GM23338 (cell line): ENCODE data around the gene APCDD1L. TPM values are rescaled to one million over a fixed set of nuclear protein-coding genes. Genes with fewer than 3 reads are reported as not detected.

Experiments
- ATAC-seq: fragments of 200-7000 bp; cut with Tn5 transposase; 3 replicates; pipeline ENCODE4 v1.9.1; 2020
- DNase-seq: peaks from one replicate; pipeline ENCODE4 v3.0.0-alpha.2; 2015; ENCODE audit warnings: low spot score
- H2AFZ ChIP-seq: fragments of 200-600 bp; sonication (generic); 2 replicates; pipeline ENCODE4 v1.8.0; 2016; ENCODE audit warnings: antibody characterized with exemption, mild to moderate bottlenecking, moderate library complexity
- H3F3A ChIP-seq: fragments of 200-600 bp; sonication (generic); replicated peaks from 2 replicates; pipeline ENCODE4 v1.8.0; 2017; ENCODE audit warnings: antibody characterized with exemption, mixed run types, low read depth
- H3K27ac ChIP-seq: fragments of 200-600 bp; sonication (generic); 2 replicates; pipeline ENCODE4 v1.6.1; 2016; ENCODE audit warnings: low read depth
- H3K27me3 ChIP-seq: fragments of 200-600 bp; sonication (generic); 2 replicates; pipeline ENCODE4 v1.8.0; 2016; ENCODE audit warnings: mild to moderate bottlenecking, mixed run types, moderate library complexity; ENCODE audit not compliant: insufficient read depth
- H3K36me3 ChIP-seq: fragments of 200-600 bp; sonication (generic); 2 replicates; pipeline ENCODE4 v1.8.0; 2016; ENCODE audit warnings: mild to moderate bottlenecking; ENCODE audit not compliant: insufficient read depth
- H3K4me1 ChIP-seq: fragments of 200-600 bp; sonication (generic); 2 replicates; pipeline ENCODE4 v1.8.0; 2016; ENCODE audit warnings: mild to moderate bottlenecking, moderate library complexity; ENCODE audit not compliant: insufficient read depth
- H3K4me2 ChIP-seq: fragments of 200-600 bp; sonication (generic); 2 replicates; pipeline ENCODE4 v1.7.1; 2017; ENCODE audit warnings: mixed run types
- H3K4me3 ChIP-seq: fragments of 200-600 bp; sonication (generic); 2 replicates; pipeline ENCODE4 v1.6.1; 2016; ENCODE audit warnings: mixed run types
- H3K79me2 ChIP-seq: fragments of 200-600 bp; sonication (generic); replicated peaks from 2 replicates; pipeline ENCODE4 v1.8.0; 2017; ENCODE audit warnings: mild to moderate bottlenecking; ENCODE audit not compliant: insufficient read depth
- H3K9me2 ChIP-seq: fragments of 200-600 bp; sonication (generic); 2 replicates; pipeline ENCODE4 v1.8.0; 2017; ENCODE audit not compliant: insufficient read depth
- H4K20me1 ChIP-seq: fragments of 200-600 bp; sonication (generic); replicated peaks from 2 replicates; pipeline ENCODE4 v1.8.0; 2017; ENCODE audit warnings: mild to moderate bottlenecking; ENCODE audit not compliant: insufficient read depth
- H3K27ac Mint-ChIP-seq: 2 replicates; pipeline ENCODE4 v1.8.0; 2020; ENCODE audit warnings: inconsistent platforms, mild to moderate bottlenecking, moderate library complexity, mixed read lengths
- H3K27me3 Mint-ChIP-seq: 3 replicates; pipeline ENCODE4 v1.8.0; 2022; ENCODE audit warnings: low read depth, mild to moderate bottlenecking, moderate library complexity, mixed read lengths, inconsistent platforms; ENCODE audit not compliant: insufficient read depth, poor library complexity
- H3K36me3 Mint-ChIP-seq: 3 replicates; pipeline ENCODE4 v1.8.0; 2021; ENCODE audit warnings: low read depth, mild to moderate bottlenecking, inconsistent platforms, moderate library complexity, mixed read lengths
- H3K4me1 Mint-ChIP-seq: 3 replicates; pipeline ENCODE4 v1.8.0; 2020; ENCODE audit warnings: mild to moderate bottlenecking, inconsistent platforms, mixed read lengths
- H3K4me3 Mint-ChIP-seq: 3 replicates; pipeline ENCODE4 v1.8.0; 2021; ENCODE audit warnings: moderate library complexity, mild to moderate bottlenecking, inconsistent platforms, mixed read lengths
- H3K9me3 Mint-ChIP-seq: 3 replicates; pipeline ENCODE4 v1.8.0; 2020; ENCODE audit warnings: moderate library complexity, mild to moderate bottlenecking, inconsistent platforms, mixed read lengths
- CREB1 ChIP-seq: fragments of 250-450 bp; sonication (Bioruptor Pico); IDR thresholded peaks from 2 replicates; pipeline ENCODE4 v1.5.0; 2020; ENCODE audit warnings: low read depth, mild to moderate bottlenecking, moderate library complexity
- CTCF ChIP-seq, 2 experiments: fragments of 200-600 bp in 1 of 2; sonication (generic) in 1 of 2; conservative IDR thresholded peaks; 2 replicates each; pipeline versions ENCODE4 v1.5.1 to v1.6.1; 2016 to 2017; ENCODE audit warnings: antibody characterized with exemption in 2 of 2, low read depth in 2 of 2, mild to moderate bottlenecking in 2 of 2, moderate library complexity in 1 of 2
- ETS1 ChIP-seq: IDR thresholded peaks from 2 replicates; pipeline ENCODE4 v1.6.1; 2016; ENCODE audit warnings: antibody characterized with exemption
- EZH2 ChIP-seq: fragments of 200-600 bp; sonication (generic); IDR thresholded peaks from one replicate; pipeline ENCODE4 v1.8.0; 2017; ENCODE audit warnings: antibody characterized with exemption, mild to moderate bottlenecking, low read depth; ENCODE audit not compliant: unreplicated experiment
- EZH2phosphoT487 ChIP-seq: fragments of 200-600 bp; sonication (generic); IDR thresholded peaks from one replicate; pipeline ENCODE4 v1.8.1; 2018; ENCODE audit warnings: antibody characterized with exemption; ENCODE audit not compliant: unreplicated experiment
- JUNB ChIP-seq: IDR thresholded peaks from one replicate; pipeline ENCODE4 v1.6.1; 2016; ENCODE audit warnings: antibody characterized with exemption; ENCODE audit not compliant: unreplicated experiment
- NANOG ChIP-seq: IDR thresholded peaks from 2 replicates; pipeline ENCODE4 v1.6.1; 2016; ENCODE audit warnings: antibody characterized with exemption, borderline replicate concordance
- POLR2AphosphoS5 ChIP-seq: IDR thresholded peaks from 2 replicates; pipeline ENCODE4 v1.6.1; 2016; ENCODE audit warnings: antibody characterized with exemption, low read depth
- REST ChIP-seq: IDR thresholded peaks from one replicate; pipeline ENCODE4 v1.6.1; 2018; ENCODE audit warnings: antibody characterized with exemption; ENCODE audit not compliant: unreplicated experiment
- STAT1 ChIP-seq: IDR thresholded peaks from one replicate; pipeline ENCODE4 v1.6.1; 2016; ENCODE audit warnings: antibody characterized with exemption; ENCODE audit not compliant: unreplicated experiment
- ZNF114 ChIP-seq: fragments of 250-450 bp; sonication (Bioruptor Pico); IDR thresholded peaks from 2 replicates; pipeline ENCODE4 v1.5.0; 2020; ENCODE audit warnings: mild to moderate bottlenecking, moderate library complexity
- ZNF331 ChIP-seq: fragments of 250-450 bp; sonication (Bioruptor Pico); IDR thresholded peaks from 2 replicates; pipeline ENCODE4 v1.5.0; 2020; ENCODE audit warnings: low read depth, mild to moderate bottlenecking, moderate library complexity
- ZNF462 ChIP-seq: fragments of 250-450 bp; sonication (Bioruptor Pico); IDR thresholded peaks from 2 replicates; pipeline ENCODE4 v1.5.0; 2020; ENCODE audit warnings: mild to moderate bottlenecking, moderate library complexity
- polyA plus RNA-seq: library from polyadenylated mRNA; unstranded; fragments of >200 nt; fragmentation: Nextera tagmentation; extraction: Ambion mirVana; gene quantifications from 2 replicates; pipeline ENCODE4 v1.2.1, GENCODE V29; 2016
- total RNA-seq: library from RNA; depleted of rRNA; stranded (reverse); fragments of >200 nt; shearing (Covaris generic); gene quantifications from 2 replicates; pipeline ENCODE4 v1.2.3, GENCODE V29; 2014

Gene APCDD1L
- total and polyA plus RNA-seq, 2 experiments from 2014 or later = 1.8 to 4.6 TPM

- no peak overlapping the region for H3K4me3 ChIP-seq
- H3K9me3 Mint-ChIP-seq = peaks cover 9% of the 10 kb centered on the region
- H3K79me2 ChIP-seq = no peaks in the 10 kb centered on the region
- no peak overlapping the region for H3K27ac ChIP-seq
- no peaks in the 10 kb centered on the region for H3F3A ChIP-seq
- H3K9me2 ChIP-seq = no peaks in the 10 kb centered on the region; the same call in 1 of the 2 replicates
- TF ChIP-seq ZNF331 (CRISPR knock-in tag) (no peak), CTCF (conservative IDR thresholded peaks at IDR 0.05; ENCODE audit: low read depth in 2 of 2) (no peak), REST (no peak), STAT1 (no peak), ZNF462 (no peak), CREB1 (no peak), ZNF114 (no peak), ETS1 (no peak), POLR2AphosphoS5 (no peak), NANOG (no peak), EZH2 (no peak), JUNB (no peak), EZH2phosphoT487 (no peak)
- H3K27me3 ChIP-seq = no peaks in the 10 kb centered on the region
- no peaks in the 10 kb centered on the region for H3K4me1 ChIP-seq
- ATAC-seq (no peak), DNase-seq (no peak)
- peaks cover 3% of the 10 kb centered on the region for H3K27me3 Mint-ChIP-seq
- peaks cover 4% of the 10 kb centered on the region; the same call in 2 of the 3 replicates for H3K36me3 Mint-ChIP-seq
- no peaks in the 10 kb centered on the region for H4K20me1 ChIP-seq
- peaks cover 5% of the 10 kb centered on the region; the same call in 2 of the 3 replicates for H3K4me1 Mint-ChIP-seq
- 0 out of 2 replicates have a peak, but pooled peaks cover 2% of the 10 kb centered on the region for H3K36me3 ChIP-seq
- no peak overlapping the region for H3K4me3 Mint-ChIP-seq
- no peak overlapping the region for H3K27ac Mint-ChIP-seq
- H2AFZ ChIP-seq = no peak overlapping the region
- no peak overlapping the region for H3K4me2 ChIP-seq
Measured at GRCh38 chr20:58472273-58473018, 42.8 kb downstream of the APCDD1L start.
